ENCODE data around the gene CELF5.

DNA sequence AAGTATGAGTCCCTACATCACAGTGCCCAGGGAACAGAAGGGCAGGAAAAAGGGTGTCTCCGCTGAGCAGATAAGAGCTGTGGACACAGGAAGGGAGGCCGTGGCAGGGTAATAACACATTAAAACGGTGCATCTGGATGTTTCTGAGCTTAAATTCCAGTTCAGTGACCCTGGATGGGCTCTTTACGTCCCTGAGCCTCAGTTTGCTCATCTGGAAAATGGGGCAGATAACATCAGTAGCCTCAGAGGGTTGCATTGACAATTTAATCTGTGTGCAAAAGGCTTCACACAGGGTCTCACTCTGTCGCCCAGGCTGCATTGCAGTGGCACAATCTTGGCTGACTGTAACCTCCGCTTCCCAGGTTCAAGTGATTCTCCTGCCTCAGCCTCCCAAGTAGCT is 58.1 kb downstream of the CELF5 start:
- TF ChIP-seq, protein P1, sequence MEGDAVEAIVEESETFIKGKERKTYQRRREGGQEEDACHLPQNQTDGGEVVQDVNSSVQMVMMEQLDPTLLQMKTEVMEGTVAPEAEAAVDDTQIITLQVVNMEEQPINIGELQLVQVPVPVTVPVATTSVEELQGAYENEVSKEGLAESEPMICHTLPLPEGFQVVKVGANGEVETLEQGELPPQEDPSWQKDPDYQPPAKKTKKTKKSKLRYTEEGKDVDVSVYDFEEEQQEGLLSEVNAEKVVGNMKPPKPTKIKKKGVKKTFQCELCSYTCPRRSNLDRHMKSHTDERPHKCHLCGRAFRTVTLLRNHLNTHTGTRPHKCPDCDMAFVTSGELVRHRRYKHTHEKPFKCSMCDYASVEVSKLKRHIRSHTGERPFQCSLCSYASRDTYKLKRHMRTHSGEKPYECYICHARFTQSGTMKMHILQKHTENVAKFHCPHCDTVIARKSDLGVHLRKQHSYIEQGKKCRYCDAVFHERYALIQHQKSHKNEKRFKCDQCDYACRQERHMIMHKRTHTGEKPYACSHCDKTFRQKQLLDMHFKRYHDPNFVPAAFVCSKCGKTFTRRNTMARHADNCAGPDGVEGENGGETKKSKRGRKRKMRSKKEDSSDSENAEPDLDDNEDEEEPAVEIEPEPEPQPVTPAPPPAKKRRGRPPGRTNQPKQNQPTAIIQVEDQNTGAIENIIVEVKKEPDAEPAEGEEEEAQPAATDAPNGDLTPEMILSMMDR (conservative IDR thresholded peaks at IDR 0.05; ENCODE audit: low read length): no peak
- TF ChIP-seq EZH2phosphoT487 (IDR thresholded peaks at IDR 0.05; ENCODE audit: borderline replicate concordance, low read depth, low read length): no peak

Measured in OCI-LY7 (cell line).